ENCODE measurements around the gene GJC2.

Gene GJC2

DNA sequence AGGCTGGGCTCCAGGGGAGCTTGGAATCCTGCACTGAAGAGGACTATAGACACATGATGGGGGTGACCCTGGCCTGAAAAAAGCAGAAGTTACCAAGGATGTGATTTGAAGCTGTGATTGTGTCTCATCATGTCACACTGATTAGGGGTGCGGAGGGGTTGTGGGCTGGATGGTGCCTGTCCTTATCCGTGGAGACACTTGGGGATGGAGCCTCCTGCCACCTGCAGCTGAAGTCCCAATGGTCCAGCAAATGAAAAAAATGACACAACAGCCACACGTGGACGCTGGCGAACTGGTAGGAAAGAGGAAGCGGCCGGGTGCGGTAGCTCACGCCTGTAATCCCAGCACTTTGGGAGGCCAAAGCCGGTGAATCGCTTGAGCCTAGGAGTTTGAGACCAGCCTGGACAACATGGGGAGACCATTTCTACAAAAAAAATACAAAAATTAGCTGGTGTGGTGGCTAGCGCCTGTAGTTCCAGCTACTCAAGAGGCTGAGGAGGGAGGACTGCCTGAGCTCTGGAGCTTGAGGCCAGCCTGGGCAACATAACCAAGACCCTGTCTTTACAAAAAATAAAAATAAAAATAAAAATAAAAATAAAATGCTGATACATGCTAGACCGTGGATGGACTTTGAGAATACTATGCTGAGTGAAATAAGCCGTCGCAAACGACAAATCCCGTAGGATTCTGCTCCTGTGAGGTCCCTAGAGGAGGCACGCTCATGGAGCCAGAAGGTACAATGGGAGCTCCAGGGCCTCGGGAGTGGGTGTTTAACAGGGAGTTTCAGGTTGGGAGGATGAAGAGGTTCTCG, 15.0 kb downstream of the GJC2 start:
- Histone ChIP-seq H3K27me3 (replicated peaks) (no peaks in the 10 kb centered on the region), H3K36me3 (replicated peaks) (no peaks in the 10 kb centered on the region), H3K4me3 (ENCODE audit: low read depth, low read length) (peak overlapping the region; percentile 61), H3K27ac (peak overlapping the region; percentile 48)
- in situ Hi-C loops (cut with HindIII; ENCODE audit: low pct_ligation_motif_present, low sequenced_read_pairs) = no loop called here
- TF ChIP-seq CTCF (IDR thresholded peaks at IDR 0.05; ENCODE audit: low read depth, low read length, missing control alignments) = no peak
- DNase-seq = no peak

- peak; percentile 97 for DNase-seq
- peak within 1 kb of the TSS; percentile 73 for H3K4me3 ChIP-seq (ENCODE audit: low read depth, low read length)
- no peaks in the 10 kb centered on the region for H3K27me3 ChIP-seq (replicated peaks)
- no peaks in the 10 kb centered on the region for H3K36me3 ChIP-seq (replicated peaks)
- H3K27ac ChIP-seq = peak within 1 kb of the TSS; percentile 100
- peak; percentile 78 for TF ChIP-seq CTCF (IDR thresholded peaks at IDR 0.05; ENCODE audit: low read depth, low read length, missing control alignments)
- in situ Hi-C loops (cut with HindIII; ENCODE audit: low pct_ligation_motif_present, low sequenced_read_pairs) = no loop called here
Measured at GRCh38 chr1:228165372-228166169, 15.8 kb downstream of the GJC2 start, which contains the start of gene IBA57. IBA57 (plus strand) TSS chr1:228165804; CDS start chr1:228165817, 13 bp downstream.

- Histone ChIP-seq H3K4me3 (ENCODE audit: low read depth, low read length) (peak overlapping the region; percentile 73), H3K27me3 (replicated peaks) (no peaks in the 10 kb centered on the region), H3K36me3 (replicated peaks) (no peaks in the 10 kb centered on the region), H3K27ac (peak overlapping the region; percentile 100)
- in situ Hi-C loops (cut with HindIII; ENCODE audit: low pct_ligation_motif_present, low sequenced_read_pairs) = no loop called here
- TF ChIP-seq CTCF (IDR thresholded peaks at IDR 0.05; ENCODE audit: low read depth, low read length, missing control alignments) = peak; percentile 49
- peak; percentile 61 for DNase-seq
Measured at GRCh38 chr1:228166170-228166936, 16.6 kb downstream of the GJC2 start.

- H3K27ac ChIP-seq = no peak overlapping the region
- no peaks in the 10 kb centered on the region for H3K27me3 ChIP-seq (replicated peaks)
- in situ Hi-C loops (cut with HindIII; ENCODE audit: low pct_ligation_motif_present, low sequenced_read_pairs) = no loop called here
- H3K36me3 ChIP-seq (replicated peaks) = no peaks in the 10 kb centered on the region
- DNase-seq = no peak
- no peak overlapping the region for H3K4me3 ChIP-seq (ENCODE audit: low read depth, low read length)
- TF ChIP-seq CTCF (IDR thresholded peaks at IDR 0.05; ENCODE audit: low read depth, low read length, missing control alignments) = no peak
Measured at GRCh38 chr1:228168563-228169270, 19.0 kb downstream of the GJC2 start.

GRCh38 chr1:228169345-228169744, 19.6 kb downstream of the GJC2 start:
- no peak for TF ChIP-seq CTCF (IDR thresholded peaks at IDR 0.05; ENCODE audit: low read depth, low read length, missing control alignments)
- no peaks in the 10 kb centered on the region for H3K27me3 ChIP-seq (replicated peaks)
- H3K4me3 ChIP-seq (ENCODE audit: low read depth, low read length) = no peak overlapping the region
- no peak overlapping the region for H3K27ac ChIP-seq
- no peaks in the 10 kb centered on the region for H3K36me3 ChIP-seq (replicated peaks)
- no peak for DNase-seq
- in situ Hi-C loops (cut with HindIII; ENCODE audit: low pct_ligation_motif_present, low sequenced_read_pairs) = no loop called here

All from brain microvascular endothelial cell (primary cell).